22Rv1 (cell line): ENCODE results near the gene TBC1D3H.
"Not testable (repeated sequence)": the region's sequence is repeated elsewhere in the genome, so short reads cannot be mapped to it uniquely, and the experiment has no call there.

ENCODE experiments used
- ZFX ChIP-seq: fragments of 450-650 bp; IDR thresholded peaks from 2 replicates; pipeline ENCODE4 v1.6.1; 2017; ENCODE audit warnings: antibody characterized with exemption, borderline replicate concordance
- TF ChIP-seq, protein P1 (sequence below): fragments of 450-650 bp; IDR thresholded peaks from 2 replicates; pipeline ENCODE4 v1.5.1; 2017; ENCODE audit warnings: mild to moderate bottlenecking

DNA sequence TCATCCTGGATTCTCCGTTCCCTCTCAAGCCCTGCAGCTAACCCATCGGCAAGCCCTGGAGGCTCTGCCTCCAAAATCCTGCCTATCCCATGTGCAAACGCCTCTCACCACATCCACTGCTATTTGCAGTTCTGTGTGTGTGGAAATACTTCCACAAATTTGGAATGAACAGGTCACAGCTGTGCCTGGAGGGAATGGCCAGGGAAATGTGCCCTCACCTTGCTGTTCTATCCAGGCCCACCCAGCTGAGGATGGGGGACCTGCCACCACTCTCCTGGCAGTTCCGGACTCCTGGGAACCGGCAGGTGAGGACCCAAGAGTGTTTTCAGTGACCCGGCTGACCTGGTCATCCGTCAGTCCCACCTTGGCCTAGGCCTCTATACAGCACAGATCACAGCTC lies 12.3 kb downstream of the TBC1D3H start:
- TF ChIP-seq, protein P1, sequence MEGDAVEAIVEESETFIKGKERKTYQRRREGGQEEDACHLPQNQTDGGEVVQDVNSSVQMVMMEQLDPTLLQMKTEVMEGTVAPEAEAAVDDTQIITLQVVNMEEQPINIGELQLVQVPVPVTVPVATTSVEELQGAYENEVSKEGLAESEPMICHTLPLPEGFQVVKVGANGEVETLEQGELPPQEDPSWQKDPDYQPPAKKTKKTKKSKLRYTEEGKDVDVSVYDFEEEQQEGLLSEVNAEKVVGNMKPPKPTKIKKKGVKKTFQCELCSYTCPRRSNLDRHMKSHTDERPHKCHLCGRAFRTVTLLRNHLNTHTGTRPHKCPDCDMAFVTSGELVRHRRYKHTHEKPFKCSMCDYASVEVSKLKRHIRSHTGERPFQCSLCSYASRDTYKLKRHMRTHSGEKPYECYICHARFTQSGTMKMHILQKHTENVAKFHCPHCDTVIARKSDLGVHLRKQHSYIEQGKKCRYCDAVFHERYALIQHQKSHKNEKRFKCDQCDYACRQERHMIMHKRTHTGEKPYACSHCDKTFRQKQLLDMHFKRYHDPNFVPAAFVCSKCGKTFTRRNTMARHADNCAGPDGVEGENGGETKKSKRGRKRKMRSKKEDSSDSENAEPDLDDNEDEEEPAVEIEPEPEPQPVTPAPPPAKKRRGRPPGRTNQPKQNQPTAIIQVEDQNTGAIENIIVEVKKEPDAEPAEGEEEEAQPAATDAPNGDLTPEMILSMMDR, result not testable (repeated sequence)
- not testable (repeated sequence) for TF ChIP-seq ZFX
